OCI-M1 (cell line): Measurements from ENCODE around the gene SEC22A.

Experiments used
- DNase-seq: peaks from one replicate; lab custom pipeline; 2025; lab: John Stamatoyannopoulos, UW

Gene SEC22A

GRCh38 chr3:123287962-123288302 is 86.2 kb downstream of the SEC22A start:
- no peak for DNase-seq

DNA sequence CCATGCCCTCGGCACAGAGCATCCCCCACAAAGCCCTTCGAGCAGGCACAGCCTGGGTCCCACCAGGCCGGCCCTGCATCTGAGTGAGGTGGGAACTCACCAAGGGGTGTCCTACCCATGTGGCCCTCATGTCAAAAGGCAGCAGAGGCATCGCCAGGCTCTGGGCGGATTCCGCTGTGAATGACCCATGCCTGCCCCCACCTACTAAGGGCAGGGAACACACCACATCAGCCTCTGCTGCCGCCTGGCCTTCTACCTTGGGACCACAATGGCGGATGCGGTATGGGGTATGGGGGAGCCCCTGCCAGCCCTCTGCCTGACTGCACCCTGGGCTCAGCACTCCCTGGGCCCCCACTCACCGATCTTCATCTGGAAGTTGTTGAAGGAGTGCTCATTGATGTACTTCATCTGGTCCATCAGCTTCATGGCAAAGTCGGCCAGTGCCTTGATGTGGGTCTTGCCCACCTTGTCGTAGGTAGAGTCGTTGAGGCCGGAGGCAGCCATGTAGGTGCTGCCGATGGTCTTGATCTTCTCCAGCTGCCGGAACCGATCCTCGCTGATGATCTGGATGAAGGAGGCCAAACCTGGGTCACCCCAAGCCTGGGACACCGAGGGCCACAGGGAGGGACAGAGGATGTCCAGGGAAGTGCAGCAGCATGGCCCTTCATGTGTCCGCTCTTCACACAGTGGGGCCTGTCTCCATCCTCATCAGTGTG is 87.8 kb downstream of the SEC22A start:
- no peak for DNase-seq

DNA sequence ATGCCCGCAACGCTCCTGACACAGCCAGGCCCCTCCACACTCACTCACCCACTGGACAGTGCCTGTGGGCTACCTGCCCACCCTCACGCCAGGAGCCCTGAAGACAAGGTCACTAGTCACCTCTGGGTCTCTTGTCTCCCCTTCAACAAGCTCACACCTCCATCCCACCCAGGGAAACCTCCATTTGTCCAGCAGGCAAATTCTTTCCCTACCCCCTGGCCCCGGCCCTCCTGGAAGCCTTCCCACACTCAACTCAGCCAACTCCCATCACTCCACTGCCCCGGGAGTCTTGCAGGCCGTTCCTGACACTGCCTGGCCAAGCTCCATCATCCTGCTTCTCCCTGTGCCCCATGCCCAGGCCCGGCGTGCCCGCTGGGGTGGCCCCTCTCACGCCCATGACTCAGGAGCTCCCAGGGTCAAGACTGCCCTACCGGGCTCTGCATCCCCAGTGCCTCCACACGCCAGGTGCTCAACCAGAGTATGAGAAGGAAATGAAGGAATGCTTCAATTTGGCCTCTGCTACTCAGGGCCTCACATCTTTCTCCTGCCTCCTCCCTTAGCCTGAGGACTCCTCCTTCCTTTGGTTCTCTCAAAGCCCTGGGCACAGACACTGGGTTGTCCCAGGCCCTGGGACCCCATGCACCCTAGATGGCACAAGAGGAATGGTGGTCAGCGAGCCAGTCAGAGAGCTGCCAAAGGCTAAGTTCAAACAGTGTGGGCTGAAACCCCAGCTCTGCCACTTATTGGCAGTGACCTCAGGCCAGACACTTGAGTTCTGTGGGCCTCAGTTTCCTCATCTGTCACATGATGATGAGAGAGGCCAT is 88.6 kb downstream of the SEC22A start:
- no peak for DNase-seq

- DNase-seq, result no peak
These were observed 89.2 kb downstream of the SEC22A start for GRCh38 chr3:123290962-123291361.

DNA sequence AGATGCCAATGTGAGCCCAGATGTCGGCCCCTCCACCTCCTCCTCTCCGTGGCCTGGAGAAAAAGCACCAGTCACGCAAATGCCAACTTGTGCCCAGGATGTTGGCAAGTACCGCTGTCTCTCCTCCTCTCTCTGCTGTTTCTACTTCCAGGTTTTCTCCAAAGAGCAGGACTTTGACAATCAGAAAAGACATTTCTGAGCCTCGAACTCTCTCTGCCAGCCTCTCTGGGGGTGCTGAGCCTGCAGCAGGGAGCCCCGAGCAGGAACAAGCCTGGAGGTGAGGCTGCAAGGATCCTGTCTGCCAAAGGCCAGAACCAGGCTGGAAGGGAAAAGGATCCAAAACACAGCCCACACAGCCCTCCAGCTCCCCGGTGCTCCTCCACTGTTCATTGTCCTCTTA is 89.7 kb downstream of the SEC22A start:
- no peak for DNase-seq

DNA sequence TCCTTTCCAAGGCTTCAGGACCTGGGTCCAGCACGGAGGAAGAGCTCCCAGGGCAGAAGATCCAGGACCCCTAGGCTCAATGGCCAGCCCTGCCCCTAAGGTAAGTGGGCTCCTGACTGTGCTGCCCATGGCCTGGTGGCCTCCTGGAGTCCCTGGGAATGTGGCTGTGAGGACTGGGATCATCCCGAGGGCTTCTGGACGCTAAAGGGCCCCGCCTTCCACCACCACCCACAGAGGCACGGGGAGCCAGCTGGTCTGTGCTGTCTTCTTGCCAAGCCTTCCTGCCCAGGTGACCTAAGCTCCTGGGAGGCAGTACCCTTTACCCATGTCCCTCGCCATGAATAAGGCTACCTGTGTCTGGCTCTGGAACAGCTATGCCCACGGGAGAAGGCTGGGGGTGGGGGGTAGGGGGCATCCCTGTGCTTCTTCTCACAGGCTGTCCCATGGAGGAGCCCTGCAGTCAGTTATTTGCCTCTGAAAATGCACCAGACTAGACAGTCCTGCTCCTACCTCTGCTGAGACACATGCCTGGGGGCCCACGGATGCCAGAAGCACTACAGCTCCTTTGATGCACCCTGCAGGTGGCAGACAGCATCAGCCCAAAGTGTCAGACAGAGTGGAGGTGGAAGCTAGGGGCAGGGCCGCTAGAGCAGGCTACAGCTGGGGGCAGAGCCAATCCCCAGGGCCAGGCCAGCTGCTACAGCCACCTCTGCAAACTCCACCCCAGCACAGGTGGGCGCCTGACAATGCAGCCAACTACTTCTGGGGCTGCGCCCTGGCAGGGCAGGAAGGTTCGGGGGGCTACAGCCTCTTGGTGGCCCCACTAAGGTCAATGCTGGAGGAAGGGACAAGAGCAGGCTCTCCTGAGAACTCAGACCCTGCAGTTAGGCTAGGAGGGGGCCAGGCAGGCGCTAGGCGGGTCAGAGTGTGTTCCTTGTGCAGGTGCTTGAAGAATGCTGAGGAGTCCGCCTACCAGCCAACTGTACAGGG is 90.9 kb downstream of the SEC22A start:
- DNase-seq, result no peak

- no peak for DNase-seq
These were observed 92.7 kb downstream of the SEC22A start for GRCh38 chr3:123294296-123294938.

DNA sequence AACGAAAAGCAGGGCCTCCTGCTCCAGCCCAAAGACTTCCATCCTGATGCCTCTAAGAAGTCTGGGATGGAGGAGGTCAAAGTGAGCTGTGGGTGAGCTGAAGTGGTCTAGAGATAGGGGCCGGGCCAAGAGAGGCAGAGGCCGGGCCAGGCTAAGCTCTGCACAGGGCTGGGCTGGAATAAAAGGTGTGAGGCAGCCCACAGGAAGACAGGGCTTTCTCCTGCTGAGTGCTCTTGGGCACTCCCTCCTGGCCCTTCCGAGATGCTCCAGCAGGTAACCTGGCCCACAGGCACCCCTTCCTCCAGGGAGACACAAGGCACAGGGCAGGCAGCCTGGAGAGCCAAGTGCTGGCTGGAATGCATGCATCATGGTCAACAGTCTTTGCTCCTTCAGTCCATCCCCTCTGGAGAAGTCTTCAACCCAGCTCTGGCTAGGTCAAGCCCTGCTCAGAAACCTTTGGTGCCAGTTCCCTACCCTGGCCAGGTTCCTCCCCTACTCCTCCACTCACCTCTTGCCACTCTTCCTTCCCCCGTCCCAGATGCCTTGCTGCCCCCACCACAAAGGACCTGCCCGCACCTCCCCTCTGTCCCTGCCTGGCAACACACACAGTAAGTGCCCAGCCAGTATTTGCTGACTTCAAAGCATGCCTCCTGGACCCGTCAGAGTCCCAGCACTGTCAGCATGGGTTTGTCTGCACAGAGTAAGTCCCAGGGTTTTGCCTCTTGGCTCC is 93.6 kb downstream of the SEC22A start:
- DNase-seq, result no peak

DNA sequence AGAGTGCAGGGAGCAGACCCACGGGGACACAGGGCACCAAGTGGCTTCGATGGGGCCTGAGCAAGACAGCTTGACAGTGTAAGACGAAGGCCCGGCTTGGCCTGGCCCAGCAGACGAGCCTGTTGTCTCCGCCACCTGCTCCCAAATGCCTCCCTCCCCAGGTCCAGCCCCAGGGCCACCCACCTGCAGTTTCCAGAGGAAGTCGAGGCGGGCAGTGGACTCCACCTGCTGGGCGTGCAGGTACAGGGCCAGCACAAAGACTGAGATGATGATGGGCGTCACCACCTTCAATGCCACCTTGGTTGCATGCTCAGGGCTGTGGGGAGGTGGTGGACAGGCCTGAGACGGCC is 94.1 kb downstream of the SEC22A start:
- no peak for DNase-seq

- no peak for DNase-seq
These were observed 94.5 kb downstream of the SEC22A start for GRCh38 chr3:123296261-123296660.

DNA sequence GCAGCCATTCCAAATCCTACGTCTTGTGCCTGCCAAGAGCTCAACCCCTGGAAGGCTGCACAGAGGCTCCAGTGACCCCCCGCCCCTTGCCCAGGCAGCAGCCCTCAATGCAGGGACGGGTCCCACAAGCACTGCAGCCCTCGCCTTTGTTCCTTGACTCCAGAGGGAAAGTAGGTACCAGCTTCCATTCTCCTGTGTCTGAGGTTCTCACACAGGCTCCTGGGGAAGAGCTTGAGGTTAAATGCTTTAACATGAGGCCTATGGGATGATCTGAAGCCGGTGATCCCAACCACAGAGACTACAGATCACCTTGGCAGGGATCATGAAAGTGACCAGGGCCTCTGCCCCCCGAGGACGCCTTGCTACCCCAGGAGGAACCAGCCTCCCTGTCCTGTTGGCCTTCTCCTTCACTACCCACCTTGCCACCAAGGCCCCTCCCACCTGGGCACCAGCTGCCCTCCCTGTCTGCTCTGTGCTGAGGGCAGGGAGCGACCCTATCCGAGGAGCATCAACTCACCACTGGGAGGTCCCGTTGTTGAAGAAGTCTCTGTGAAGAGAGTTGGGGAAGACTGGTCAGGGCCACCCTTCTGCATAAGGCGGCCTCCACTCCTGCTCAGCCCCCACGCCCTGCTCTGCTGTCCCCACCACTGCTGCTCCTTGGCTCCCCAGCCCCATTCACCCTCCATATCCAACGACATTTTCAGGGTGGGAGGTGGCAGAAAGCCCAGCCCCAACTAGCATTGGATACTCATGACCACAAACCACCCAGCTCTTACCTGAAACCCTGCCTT is 95.3 kb downstream of the SEC22A start:
- DNase-seq, result no peak

- DNase-seq, result no peak
These were observed 95.8 kb downstream of the SEC22A start for GRCh38 chr3:123297627-123297899.

DNA sequence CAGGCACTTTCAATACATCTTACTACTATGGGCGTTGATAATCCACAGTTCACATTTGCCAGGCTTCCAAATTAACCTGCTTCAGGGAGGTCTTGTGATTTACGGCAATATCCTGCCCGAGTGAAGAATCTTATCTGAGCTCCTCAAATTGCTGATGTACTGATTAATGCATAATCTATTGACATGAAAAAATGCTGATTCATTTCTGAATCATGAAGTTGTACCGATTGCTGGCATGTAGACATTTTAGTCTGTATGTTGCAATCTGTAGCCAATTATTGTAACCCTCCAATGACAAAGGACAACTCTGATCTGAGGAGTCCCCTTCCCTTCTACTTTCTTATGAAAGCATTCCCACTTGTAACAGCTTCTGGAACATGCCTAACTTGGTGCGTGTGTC is 97.2 kb downstream of the SEC22A start:
- DNase-seq, result peak; percentile 63

GRCh38 chr3:123299581-123299980 is 97.8 kb downstream of the SEC22A start:
- no peak for DNase-seq

GRCh38 chr3:123300056-123300455 is 98.3 kb downstream of the SEC22A start:
- no peak for DNase-seq

DNA sequence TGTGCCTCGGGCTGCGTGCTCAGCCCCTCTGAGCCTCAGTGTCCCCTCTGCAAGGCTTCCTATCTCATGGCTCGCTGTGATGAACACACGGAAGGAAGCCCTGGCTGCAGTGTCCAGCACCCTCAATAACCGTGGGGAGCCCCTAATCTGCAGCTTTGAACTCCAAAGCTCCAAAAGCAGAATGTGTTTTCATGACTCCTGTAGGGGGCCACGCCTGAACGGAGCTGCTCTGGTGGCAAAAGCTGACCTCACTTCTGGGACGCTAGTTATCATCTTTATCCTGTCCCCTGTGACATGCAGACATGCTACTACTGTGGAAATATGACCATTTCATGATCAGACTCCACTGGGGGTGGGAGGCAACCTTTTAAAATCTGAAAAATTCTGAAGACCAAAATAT is 98.8 kb downstream of the SEC22A start:
- DNase-seq, result peak; percentile 12

- no peak for DNase-seq
These were observed 99.8 kb downstream of the SEC22A start for GRCh38 chr3:123301331-123302184.

DNA sequence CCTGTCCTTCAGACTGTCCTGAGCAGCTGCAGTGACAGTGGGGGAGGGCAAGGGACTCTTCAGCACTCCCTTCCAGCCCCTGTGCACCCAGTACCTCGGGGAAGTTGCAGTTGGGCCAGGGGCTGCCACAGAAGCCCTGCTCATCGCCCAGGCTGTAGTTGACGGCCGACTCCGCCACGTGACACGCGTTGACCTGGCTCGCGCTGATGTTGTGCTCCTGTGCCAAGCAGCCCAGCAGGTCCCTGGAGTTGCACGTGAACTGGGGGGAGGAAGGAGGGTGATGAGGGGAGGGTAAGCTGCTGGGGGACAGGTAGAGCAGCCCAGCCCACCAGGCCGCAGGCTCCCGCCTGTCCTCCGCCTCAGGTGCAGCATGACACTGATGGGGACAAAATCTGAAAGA is 101.2 kb downstream of the SEC22A start:
- DNase-seq, result no peak

DNA sequence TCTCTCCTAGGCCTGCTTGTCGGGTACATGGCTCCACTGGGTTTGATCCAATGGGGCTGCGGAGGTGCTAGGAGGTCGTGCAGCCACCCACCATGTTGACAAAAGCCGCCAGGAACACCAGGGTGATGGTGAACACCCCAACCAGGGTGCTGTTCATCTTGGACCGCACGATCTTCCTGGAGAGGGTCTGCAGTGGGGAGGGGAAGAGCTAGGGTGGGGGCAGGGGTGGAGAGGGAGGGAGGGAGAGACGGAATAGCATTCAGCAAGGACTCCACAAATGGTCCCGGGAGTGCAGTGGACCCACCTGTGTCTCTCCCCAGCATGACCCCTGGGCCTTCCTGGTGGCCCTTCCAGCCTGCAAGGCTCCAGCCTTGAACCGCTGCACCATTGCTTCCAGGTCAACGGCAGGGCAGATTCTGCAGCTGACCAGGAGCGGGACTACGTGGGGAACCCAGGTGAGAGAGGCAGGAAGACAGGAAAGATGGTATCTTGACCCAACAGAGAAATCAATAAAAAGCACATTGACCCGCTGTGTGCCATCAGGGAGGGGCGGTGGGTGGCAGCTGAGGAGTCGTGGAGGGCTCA is 102.3 kb downstream of the SEC22A start:
- no peak for DNase-seq
